ENCODE results near the gene SLU7. TPM values are rescaled to one million over a fixed set of nuclear protein-coding genes. Genes with fewer than 3 reads are reported as not detected.

The SLU7 gene
- total RNA-seq, 4 donors from 2014 or later, result 43.5 to 82.0 (median 69.5) TPM

DNA sequence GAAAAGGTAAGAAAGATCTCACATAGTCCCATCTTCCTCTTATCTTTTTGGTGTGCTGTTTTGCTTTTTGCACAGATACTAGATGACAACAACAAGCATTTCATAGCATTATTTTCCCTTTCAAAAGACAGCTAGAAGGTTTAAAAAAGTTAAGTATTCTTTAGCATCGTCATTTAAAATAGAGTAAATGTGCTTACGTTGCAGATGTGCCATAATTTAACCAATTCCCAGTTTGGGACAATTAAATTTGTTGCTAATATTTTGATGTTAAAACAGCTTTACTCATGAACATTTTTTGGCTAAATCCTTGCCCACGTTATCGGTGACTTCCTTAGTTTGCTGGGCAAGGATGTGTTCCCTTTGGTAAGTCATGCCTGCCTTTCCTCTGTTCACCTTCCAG, 44.3 kb upstream of the SLU7 start:
- intact Hi-C loops (cut with DNase I), result no loop called here
- 85% methylated on average over 4 of the region's 4 CpGs for WGBS
- TF ChIP-seq, protein P1, sequence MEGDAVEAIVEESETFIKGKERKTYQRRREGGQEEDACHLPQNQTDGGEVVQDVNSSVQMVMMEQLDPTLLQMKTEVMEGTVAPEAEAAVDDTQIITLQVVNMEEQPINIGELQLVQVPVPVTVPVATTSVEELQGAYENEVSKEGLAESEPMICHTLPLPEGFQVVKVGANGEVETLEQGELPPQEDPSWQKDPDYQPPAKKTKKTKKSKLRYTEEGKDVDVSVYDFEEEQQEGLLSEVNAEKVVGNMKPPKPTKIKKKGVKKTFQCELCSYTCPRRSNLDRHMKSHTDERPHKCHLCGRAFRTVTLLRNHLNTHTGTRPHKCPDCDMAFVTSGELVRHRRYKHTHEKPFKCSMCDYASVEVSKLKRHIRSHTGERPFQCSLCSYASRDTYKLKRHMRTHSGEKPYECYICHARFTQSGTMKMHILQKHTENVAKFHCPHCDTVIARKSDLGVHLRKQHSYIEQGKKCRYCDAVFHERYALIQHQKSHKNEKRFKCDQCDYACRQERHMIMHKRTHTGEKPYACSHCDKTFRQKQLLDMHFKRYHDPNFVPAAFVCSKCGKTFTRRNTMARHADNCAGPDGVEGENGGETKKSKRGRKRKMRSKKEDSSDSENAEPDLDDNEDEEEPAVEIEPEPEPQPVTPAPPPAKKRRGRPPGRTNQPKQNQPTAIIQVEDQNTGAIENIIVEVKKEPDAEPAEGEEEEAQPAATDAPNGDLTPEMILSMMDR (IDR thresholded peaks at IDR 0.05), result no peak
- TF ChIP-seq POLR2A (IDR thresholded peaks at IDR 0.05; ENCODE audit: low read depth), result no peak
- TF ChIP-seq EP300 (IDR thresholded peaks at IDR 0.05), result no peak
- TF ChIP-seq POLR2AphosphoS5 (IDR thresholded peaks at IDR 0.05), result no peak

DNA sequence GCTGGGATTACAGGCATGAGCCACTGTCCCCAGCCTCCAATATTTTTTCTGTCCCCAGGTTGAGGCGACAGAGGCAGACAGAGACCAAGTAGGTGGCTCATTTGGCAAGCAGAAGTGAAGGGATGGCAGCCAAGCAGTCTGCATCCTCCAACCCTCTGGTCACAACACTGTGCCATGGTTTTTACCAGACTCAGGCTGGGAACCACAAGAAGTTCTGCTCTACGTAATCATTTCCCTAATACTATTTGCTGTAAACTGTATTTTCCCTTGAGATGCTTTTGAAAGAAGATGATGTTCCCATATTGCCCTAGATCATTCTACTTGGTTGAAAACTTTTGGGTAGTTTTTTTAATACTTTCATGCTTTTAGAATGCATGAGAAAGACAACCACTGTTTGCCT, 43.3 kb upstream of the SLU7 start:
- H3K27ac ChIP-seq (replicated peaks in 1 of 4), result no peak overlapping the region
- H3K27me3 ChIP-seq, result no peaks in the 10 kb centered on the region
- no peaks in the 10 kb centered on the region for H3K9me3 ChIP-seq
- H3K36me3 ChIP-seq, result no peaks in the 10 kb centered on the region
- 78% methylated on average over 2 of the region's 2 CpGs for WGBS
- TF ChIP-seq POLR2A (IDR thresholded peaks at IDR 0.05; ENCODE audit: low read depth), result no peak
- no peak overlapping the region for H3K4me3 ChIP-seq
- intact Hi-C loops (cut with DNase I), result no loop called here
- H3K4me1 ChIP-seq, result peaks cover 0 to 3% (median 0%) of the 10 kb centered on the region in 4 donors
- DNase-seq (ENCODE audit: extremely low spot score), result no peak

More for the DNA sequence above, 44.3 kb upstream of the SLU7 start:
- no peaks in the 10 kb centered on the region for H3K9me3 ChIP-seq
- no peak overlapping the region for H3K27ac ChIP-seq (replicated peaks in 1 of 4)
- H3K27me3 ChIP-seq, result no peaks in the 10 kb centered on the region
- peaks cover 0 to 13% (median 2%) of the 10 kb centered on the region in 4 donors for H3K4me1 ChIP-seq
- DNase-seq (ENCODE audit: extremely low spot score), result no peak
- no peak overlapping the region for H3K4me3 ChIP-seq
- no peaks in the 10 kb centered on the region for H3K36me3 ChIP-seq

DNA sequence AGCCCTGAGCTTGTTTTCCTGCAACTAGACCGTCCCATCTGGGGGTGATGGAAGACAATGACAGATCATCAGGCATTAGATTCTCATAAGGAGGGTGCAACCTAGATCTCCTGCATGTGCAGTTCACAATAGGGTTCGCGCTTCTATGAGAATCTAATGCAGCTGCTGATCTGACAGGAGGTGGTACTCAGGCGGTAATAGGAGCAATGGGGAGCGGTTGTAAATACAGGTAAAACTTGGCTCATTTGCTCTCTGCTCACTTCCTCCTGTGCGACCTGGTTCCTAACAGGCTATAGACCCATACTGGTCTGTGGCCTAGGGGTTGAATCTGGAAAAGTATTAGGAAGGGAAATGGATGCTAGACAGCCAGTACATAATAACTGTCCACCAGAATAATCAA, 42.5 kb upstream of the SLU7 start:
- WGBS, result 87% methylated on average over 6 of the region's 6 CpGs
- no peak for DNase-seq (ENCODE audit: extremely low spot score)
- Histone ChIP-seq H3K27me3 (peaks cover 0 to 3% (median 0%) of the 10 kb centered on the region in 4 donors), H3K27ac (replicated peaks in 1 of 4) (no peak overlapping the region), H3K4me3 (no peak overlapping the region), H3K9me3 (no peaks in the 10 kb centered on the region), H3K36me3 (no peaks in the 10 kb centered on the region), H3K4me1 (no peaks in the 10 kb centered on the region)
- intact Hi-C loops (cut with DNase I), result no loop called here
- TF ChIP-seq POLR2A (IDR thresholded peaks at IDR 0.05; ENCODE audit: low read depth), result no peak
- TF ChIP-seq, protein P1 (IDR thresholded peaks at IDR 0.05), result no peak
- TF ChIP-seq EP300 (IDR thresholded peaks at IDR 0.05), result no peak
- no peak for TF ChIP-seq POLR2AphosphoS5 (IDR thresholded peaks at IDR 0.05)

DNA sequence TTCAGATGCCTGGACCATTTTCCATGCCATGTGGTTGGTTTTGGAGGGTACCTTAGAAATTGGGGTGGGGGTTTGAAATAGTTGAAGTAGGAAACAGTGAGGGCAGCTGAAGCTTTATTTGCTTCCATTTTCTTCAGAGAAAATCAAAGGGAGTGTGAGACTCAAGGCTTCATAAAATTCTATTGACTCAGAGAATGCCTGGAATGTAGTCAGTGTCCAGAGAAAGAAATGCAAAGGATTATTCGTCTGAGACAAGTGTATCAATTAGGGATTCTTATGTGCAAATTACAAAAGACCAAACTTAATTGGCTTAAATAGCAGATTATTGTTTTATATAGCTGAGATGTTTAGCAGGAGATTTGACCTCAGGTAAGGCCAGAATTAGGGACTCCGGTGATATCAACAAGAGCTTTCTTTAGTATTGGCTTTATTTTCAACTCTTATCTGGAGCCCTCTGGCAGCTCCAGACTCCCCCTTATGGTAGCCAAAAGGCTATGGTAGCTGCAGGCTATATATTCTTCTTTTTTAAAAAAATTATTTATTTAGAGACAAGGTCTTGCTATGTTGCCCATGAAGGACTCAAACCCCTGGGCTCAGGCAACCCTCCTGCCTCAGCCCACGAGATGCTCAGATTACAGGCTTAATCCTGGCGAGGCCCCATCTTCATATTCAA, 41.6 kb upstream of the SLU7 start:
- 82% methylated on average over 4 of the region's 4 CpGs for WGBS
- Histone ChIP-seq H3K9me3 (no peaks in the 10 kb centered on the region), H3K27me3 (peaks cover 0 to 12% (median 0%) of the 10 kb centered on the region in 4 donors), H3K27ac (replicated peaks in 1 of 4) (no peak overlapping the region), H3K4me1 (no peaks in the 10 kb centered on the region), H3K36me3 (no peaks in the 10 kb centered on the region), H3K4me3 (no peak overlapping the region)
- no peak for TF ChIP-seq POLR2AphosphoS5 (IDR thresholded peaks at IDR 0.05)
- TF ChIP-seq EP300 (IDR thresholded peaks at IDR 0.05), result no peak
- no peak for TF ChIP-seq POLR2A (IDR thresholded peaks at IDR 0.05; ENCODE audit: low read depth)
- TF ChIP-seq, protein P1 (IDR thresholded peaks at IDR 0.05), result no peak
- no peak for DNase-seq (ENCODE audit: extremely low spot score)
- intact Hi-C loops (cut with DNase I), result no loop called here

DNA sequence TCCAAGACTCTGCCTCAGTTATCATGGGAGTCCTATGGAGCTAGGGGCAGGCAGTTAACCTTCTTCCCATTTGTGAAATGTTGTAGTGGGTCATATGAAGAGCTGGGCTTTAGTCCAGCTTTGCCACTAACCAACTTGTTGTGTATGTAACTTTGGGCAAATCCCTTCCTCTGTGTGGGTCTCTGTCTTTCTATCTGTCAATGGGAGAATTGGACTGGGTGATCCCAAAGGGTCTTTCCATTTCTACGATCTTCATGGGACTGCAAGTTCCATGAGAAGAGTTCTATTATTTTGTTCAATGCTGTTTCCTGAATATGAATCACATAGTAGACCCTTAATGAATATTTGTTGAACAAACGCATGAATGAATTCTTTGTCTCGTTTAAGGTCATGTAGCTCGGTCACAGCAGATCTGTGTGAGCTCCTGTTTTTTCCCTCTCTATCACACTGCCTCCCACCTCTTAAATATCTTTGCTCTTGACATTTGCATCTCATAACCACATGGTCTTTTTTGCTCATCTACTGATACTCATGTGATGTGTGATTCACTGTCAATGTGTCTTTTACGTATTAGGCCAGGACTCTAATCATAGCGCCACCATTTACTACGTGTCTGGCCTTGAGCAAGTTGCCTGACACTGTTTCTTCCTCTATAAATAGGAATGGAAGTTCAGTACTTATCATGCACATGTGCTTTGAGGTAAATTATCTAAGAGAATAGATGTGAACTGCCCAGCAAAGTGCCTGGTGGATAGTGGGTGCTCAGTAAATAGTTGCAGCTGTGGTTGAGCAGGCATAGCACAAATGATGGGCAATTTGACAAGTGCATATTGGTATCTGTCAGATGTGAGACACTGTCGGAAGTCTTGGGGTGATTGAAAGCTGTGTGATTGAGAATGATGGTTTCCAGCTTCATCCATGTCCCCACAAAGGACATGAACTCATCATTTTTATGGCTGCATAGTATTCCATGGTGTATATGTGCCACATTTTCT, 40.2 kb upstream of the SLU7 start:
- H3K4me1 ChIP-seq, result no peaks in the 10 kb centered on the region
- H3K27ac ChIP-seq (replicated peaks in 1 of 4), result no peak overlapping the region
- intact Hi-C loops (cut with DNase I), result no loop called here
- H3K27me3 ChIP-seq, result peaks cover 0 to 13% (median 0%) of the 10 kb centered on the region in 4 donors
- no peak for TF ChIP-seq POLR2AphosphoS5 (IDR thresholded peaks at IDR 0.05)
- no peak for DNase-seq (ENCODE audit: extremely low spot score)
- no peak overlapping the region for H3K4me3 ChIP-seq
- H3K36me3 ChIP-seq, result no peaks in the 10 kb centered on the region
- 89% methylated on average over 8 of the region's 8 CpGs for whole genome bisulfite sequencing
- H3K9me3 ChIP-seq, result no peaks in the 10 kb centered on the region
